Measurements from ENCODE around the gene SLC25A34.

SLC25A34 gene

GRCh38 chr1:15732686-15733081 is 3.4 kb upstream of the SLC25A34 start:
- no peak for DNase-seq (ENCODE audit: low read depth)
- H3K4me3 ChIP-seq (ENCODE audit: control insufficient read depth, low read depth, low read length): no peak overlapping the region
- no peak for TF ChIP-seq CTCF (conservative IDR thresholded peaks at IDR 0.05; ENCODE audit: control insufficient read depth, insufficient read depth, low read depth, low read length)

- TF ChIP-seq CTCF (conservative IDR thresholded peaks at IDR 0.05; ENCODE audit: control insufficient read depth, insufficient read depth, low read depth, low read length): no peak
- H3K4me3 ChIP-seq (ENCODE audit: control insufficient read depth, low read depth, low read length): no peak overlapping the region
- DNase-seq (ENCODE audit: low read depth): no peak
These were observed 2.8 kb upstream of the SLC25A34 start for GRCh38 chr1:15733218-15733725.

GRCh38 chr1:15733726-15734226 is 2.3 kb upstream of the SLC25A34 start:
- TF ChIP-seq CTCF (conservative IDR thresholded peaks at IDR 0.05; ENCODE audit: control insufficient read depth, insufficient read depth, low read depth, low read length): no peak
- DNase-seq (ENCODE audit: low read depth): no peak
- H3K4me3 ChIP-seq (ENCODE audit: control insufficient read depth, low read depth, low read length): no peak overlapping the region

GRCh38 chr1:15734296-15734695 is 1.8 kb upstream of the SLC25A34 start:
- H3K4me3 ChIP-seq (ENCODE audit: control insufficient read depth, low read depth, low read length): no peak overlapping the region
- no peak for TF ChIP-seq CTCF (conservative IDR thresholded peaks at IDR 0.05; ENCODE audit: control insufficient read depth, insufficient read depth, low read depth, low read length)
- no peak for DNase-seq (ENCODE audit: low read depth)

GRCh38 chr1:15734901-15735300 is 1.2 kb upstream of the SLC25A34 start:
- no peak for DNase-seq (ENCODE audit: low read depth)
- no peak overlapping the region for H3K4me3 ChIP-seq (ENCODE audit: control insufficient read depth, low read depth, low read length)
- no peak for TF ChIP-seq CTCF (conservative IDR thresholded peaks at IDR 0.05; ENCODE audit: control insufficient read depth, insufficient read depth, low read depth, low read length)

GRCh38 chr1:15735304-15736037 is 587 bp upstream of the SLC25A34 start:
- no peak overlapping the region for H3K4me3 ChIP-seq (ENCODE audit: control insufficient read depth, low read depth, low read length)
- DNase-seq (ENCODE audit: low read depth): no peak
- TF ChIP-seq CTCF (conservative IDR thresholded peaks at IDR 0.05; ENCODE audit: control insufficient read depth, insufficient read depth, low read depth, low read length): no peak
